Right lung (tissue), 5 donors: ENCODE data around the gene DFFB. TPM values are rescaled to one million over a fixed set of nuclear protein-coding genes. Genes with fewer than 3 reads are reported as not detected.
"Not testable (repeated sequence)": the region's sequence is repeated elsewhere in the genome, so short reads cannot be mapped to it uniquely, and the experiment has no call there.

ENCODE experiments used
- DNase-seq, 2 donors: peaks; one replicate each; pipeline ENCODE4 v3.0.0-alpha.2; 2013
- polyA plus RNA-seq, 5 donors: library from polyadenylated mRNA; unstranded; fragments of 120-200 nt; gene quantifications; one replicate each; pipeline versions ENCODE4 v1.2.1 to v1.2.3, GENCODE V29; 2013; ENCODE audit warnings: inconsistent platforms in 1 of 5, low replicate concordance in 1 of 5; ENCODE audit not compliant: insufficient read length in 5 of 5, insufficient read depth in 1 of 5

The DFFB gene
- polyA plus RNA-seq, 5 donors, result 9.3 to 12.2 (median 10.8) TPM

DNA sequence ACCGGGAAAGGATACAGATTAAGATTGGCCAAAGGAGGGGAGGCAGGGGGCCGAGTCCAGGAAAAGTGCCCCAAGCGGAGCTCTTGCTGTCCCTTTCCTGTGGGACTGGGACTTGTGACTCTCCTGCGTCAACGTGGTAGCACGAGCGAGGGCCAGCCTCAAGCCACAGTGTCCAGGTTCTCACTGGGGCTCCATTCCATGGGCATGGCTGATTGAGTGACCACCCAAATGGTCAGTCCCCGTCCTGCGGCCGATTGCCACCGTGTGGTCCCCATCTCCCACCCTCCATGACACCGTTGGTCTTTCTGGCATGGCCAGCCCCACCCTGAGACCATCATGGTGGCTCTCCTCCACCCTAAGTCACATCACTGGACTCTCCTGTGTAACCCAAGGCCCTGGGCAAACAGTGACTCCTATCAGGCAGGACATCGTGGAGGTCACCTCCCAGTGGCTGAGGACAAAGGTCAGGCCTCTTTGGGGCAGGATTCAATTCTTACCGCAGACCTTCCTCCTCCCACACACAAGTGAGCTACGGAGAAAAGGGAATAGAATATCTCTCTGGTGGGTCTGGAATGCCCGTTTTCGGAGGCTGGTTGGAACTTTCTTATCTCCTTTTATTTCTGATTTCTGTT is 51.7 kb downstream of the DFFB start:
- no peak for DNase-seq

DNA sequence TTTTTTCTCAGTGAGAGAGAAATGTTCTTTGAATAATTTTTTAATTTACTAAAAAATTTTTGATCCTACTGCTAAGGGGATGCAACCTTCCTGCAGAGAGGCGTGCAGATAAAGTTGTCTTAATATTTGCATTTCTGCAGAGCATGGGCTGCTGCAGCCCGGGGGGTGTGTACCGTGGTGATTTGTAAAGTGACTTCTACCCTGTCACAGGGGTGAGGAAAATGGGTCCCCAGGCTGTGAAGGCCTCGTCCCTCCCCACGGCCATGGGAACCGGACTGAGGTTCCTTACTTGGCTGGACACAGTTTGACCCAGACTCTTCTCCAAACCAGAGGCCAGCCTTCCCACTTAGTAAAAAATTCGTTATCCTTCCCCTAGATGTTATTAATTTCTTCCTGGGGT is 52.3 kb downstream of the DFFB start:
- DNase-seq, result no peak

DNA sequence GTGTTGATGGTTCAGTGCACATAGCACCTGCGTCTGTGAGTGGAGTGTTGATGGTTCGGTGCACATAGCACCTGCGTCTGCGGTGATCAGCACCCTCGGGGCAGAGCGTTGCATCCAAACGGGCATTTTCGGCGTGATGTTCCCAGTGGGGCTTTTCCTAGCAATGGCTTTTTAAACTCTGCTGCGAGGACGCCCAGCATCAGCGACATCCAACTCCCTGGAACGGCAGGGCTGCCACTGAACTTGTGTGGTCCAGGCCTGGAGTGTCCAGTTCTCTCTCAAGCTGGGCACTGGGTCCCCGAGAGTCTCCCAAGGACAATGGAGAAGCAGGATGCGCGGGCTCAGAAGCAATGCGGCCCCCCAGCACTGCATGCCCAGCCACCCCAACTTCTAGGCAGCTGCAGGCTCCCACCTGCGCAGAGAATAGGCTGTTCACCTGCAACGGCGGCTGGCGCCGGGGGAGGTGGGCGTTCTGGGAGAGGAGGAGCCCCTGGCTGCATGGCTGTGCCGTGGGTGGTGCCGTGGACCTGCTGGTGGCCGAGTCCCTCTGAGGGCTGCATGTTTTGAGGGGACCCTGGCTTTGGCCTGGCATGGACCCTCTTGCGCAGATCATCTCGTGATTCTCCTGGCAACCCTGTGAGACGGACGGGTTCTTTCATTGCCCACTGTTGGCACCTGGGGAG is 52.9 kb downstream of the DFFB start:
- DNase-seq, result no peak

DNA sequence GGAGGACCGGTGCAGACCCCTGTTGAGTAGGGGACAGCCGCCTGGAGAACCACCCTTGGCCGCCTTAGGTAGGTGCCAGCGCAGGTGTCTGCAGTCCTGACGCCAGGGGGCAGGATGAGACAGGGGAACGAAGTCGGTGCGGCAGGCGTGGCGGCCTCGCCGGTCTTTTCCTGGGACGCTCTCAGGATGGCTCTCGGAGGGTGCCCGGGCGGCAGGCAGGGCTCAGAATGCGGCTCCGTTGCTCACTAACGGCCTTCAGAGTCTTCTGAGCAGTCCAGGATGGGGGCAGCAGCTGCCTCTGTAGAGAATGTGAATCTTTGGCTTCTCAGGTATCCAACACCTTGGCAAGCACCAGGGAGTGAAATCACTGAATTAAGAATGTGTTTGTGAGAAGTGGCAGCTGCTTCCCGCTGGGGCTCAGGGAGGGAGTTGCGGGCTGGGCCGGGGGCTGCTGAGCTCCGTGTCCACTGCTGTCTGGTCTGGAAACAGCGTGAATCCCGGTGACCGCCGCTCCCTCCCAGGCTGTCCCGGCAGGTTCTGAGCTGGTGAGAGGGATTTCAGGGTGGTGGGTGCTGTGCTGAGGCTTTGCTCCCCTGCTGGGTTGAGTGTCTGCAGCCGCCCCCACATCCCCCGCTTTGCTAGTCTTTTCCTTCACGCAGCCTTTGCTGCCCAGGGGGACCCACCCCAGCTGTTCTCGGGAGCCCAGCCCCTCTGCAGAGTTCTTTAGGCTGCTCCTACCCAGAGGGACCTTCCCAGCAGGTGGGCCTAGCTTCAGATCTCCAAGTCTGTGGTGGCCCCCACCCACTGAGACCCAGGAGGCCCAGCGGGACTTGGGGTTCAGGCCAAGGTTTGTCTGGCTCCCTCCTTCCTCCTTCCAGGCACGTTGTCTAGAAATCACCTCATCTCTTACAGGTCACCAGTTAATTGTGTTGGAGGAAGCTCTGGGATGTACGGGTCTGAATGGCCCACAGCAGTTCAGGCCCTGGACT is 53.9 kb downstream of the DFFB start:
- peak; percentile 42 to 50 for DNase-seq

DNA sequence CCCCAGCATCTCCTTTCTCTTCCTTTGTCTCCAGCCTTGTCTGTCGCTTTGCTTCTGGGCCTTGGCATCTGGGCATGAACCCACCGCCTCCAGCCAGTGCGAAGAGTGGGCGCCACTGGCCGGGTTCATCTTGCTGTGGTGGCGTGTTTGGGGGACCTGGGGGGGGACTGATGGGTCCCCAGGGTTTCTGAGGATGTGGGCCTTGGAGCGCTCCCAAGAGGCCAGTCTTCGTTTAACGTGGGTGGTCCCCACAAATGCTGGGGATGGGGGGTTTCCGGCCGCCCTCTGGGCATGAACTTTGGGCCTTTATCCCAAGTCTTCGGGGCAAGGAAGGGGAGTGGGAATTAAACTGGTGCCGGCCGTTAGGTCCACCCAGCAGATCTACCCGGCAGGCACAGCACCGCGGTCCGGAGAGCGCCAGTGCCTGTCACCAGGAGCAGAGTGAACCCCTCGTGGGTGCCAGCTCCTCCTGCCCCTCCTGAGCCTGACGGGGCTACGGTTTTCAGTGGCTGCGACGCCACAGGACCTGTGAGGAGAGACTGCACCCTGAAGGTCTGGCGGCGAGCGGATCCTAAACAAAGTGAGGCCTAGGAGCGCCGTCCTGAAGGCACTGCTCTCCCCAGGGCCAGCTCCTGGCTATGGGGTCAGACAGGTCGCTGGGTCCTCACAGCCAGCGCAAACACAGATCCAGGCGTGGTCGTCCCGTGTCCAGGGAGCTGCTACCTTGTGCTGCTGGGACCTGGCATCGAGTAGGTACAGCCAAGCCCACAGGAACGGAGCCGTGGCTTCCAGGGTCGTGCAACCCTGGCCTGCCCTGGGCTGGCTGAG is 54.9 kb downstream of the DFFB start:
- DNase-seq, result no peak

DNA sequence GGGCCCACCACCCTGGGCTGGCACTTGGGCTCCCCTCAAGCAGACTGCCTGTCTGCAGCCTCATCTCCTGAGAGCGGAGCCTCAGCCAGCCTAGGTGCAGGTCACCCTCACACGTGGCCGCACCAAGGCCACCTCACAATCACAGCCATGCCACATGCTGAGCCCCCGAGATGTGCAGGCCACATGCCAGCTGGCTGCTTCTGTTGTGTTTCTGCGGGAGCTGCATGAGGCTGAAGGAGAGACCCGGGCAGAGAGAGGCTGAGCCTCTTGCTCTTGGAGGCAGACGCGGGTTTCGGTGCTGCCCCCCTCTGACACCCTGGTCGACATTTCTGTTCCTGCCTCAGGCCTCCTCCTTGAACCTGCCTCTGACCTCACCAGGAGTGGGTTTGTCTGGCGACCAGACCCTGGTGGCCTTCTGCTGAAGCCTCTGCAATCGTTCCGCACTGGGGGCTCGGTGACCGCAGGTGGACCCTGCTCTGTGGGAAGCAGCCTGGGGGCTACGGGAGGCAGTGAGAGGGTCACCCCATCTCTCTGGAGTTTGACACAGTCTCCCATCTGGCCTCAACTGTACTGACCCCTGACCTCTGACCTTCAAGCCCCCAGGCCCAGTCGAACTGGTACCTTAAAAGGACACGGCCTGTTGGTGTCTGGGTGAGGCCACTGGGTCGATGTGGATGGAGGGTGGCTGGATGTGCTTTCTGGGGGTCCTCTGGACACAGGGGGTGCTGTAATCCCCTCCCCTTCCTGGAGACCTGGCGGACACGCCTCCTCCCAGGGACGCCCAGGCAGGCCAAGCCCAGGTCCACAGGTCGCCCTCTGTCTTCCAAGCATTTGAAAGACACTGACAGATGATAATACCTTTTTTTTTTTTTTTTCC is 55.8 kb downstream of the DFFB start:
- no peak for DNase-seq

DNA sequence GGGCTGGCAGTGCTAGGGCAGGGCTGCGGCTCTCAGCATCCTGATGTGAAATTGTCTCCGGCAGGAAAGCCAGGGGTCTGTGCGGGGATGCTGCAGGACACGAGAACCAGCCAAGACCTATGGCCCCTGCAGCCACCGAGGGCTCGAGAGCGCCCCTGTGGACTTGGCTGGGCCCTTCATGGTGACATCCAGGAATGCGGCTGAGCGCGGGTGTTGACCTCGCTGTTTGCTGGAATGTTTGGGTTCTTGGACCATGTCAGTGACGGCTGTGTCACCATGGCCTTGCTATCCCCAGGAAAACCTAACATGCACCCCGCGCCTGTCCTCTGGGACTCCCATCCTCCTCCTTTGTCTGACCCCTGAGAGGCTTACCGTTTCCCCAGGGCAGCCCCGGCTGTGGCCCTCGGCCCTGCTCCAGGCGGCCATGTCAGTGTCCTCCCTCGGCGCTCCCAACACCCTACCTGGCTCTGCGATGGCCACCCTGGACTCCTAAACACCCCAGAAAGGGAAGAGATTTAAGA is 57.1 kb downstream of the DFFB start:
- no peak for DNase-seq

DNA sequence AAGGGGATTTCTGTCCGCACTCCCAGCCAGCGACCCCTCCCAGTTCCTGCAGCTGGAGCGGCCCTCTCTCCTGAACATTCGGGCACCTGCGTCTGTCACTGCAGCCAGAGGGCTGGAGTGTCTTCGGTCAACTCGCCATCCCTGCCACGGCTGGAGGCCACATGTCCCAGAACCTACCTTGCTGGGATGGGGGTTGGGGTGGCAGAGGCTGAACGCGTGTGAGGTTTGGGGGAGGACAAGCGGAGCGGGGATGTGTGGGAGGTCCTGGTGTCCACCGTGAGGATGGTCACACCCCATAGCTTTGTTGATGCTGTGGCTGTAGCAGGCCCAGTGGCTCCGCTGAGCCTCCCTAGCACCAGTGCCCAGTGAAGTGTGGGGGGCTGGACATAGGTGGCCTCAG is 57.6 kb downstream of the DFFB start:
- DNase-seq, result no peak

DNA sequence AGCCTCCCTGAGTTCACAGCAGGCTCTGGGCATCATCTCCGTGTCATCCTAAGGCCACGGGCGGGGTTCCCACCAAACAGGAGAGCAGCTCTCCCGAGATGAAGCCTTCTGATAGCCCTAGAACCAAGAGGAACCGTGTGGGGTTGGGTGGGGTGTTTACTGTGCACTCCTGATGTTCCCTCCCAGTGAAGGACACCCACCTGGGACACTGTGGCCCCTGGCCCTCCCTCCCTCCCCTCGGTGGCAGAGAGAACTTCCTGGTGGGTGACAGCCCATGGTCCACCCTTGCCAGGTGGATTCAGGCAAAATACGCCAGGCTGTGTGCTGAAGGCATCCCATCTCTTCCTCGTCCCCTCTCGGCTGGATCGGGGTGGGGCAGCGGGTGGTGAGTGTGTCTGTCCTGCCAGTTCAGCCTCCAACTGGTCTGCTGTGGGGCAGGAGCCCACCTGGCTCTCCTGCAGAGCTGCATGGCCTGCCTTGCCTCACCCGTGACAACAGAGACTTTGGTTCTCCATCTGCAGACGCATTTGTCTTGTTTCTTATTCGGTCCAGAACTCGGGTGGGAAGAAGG is 58.4 kb downstream of the DFFB start:
- DNase-seq, result no peak

DNA sequence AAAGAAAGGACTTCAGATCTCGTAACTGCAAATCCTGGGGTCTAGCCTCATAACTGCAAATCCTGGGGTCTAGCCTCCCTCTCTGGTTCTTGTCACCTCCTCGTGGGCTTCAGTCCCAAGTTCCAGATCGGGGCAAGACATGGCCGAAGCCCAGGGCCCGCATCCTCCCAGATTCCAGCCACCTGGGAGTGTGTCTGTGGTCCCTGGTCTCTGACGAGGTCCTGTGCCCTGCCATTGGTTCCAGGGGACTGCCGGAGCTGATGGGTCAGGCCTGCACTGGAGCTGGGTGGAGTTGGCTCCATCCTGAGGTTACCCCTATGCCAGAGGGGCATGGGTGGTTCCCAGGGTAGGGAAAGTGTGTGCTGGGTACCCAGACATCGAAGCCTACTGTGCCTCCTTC is 60.5 kb downstream of the DFFB start:
- DNase-seq, result no peak

DNA sequence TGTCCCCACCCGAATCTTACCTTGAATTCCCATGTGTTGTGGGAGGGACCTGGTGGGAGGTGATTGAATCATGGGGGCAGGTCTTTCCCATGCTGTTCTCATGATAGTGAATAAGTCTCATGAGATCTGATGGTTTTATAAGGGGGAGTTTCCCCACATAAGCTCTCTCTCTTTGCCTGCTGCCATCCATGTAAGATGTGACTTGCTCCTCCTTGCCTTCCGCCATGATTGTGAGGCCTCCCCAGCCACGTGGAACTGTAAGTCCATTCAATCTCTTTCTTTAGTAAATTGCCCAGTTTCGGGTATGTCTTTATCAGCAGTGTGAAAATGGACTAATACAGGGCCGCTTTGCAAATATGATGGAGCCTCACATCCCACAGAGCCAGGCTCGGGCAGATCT is 61.1 kb downstream of the DFFB start:
- not testable (repeated sequence) for DNase-seq

DNA sequence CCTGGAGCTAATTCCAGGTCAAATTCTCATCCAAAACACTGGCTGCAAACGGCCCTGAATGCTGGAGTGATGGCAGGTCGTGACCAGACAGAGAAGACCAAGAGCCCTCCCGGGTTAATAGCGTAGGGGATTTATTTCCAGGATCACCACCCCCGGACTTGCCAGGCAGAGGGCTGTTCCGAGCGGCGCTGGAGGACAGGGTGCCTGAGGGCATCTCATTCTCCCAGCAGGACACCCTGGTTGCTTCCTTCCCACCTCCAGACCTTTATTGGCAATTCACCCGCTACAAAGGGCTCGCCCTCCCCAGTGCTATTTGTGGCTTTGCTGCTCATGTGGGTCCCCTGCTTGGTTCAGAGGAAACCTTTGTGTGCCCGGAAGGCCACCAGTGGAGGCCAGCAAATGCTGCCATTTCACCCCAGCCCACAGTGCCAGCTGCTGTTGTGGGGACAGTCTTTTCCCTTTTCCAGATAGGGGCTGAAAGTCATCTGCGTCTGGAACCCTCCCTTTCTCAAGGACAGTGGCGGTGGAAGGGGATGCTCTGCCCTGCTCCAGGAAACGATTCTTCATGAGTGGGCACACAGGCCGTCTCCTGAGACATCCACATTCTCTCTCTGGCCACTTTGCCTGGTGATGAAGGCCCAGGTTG is 61.8 kb downstream of the DFFB start:
- no peak for DNase-seq

DNA sequence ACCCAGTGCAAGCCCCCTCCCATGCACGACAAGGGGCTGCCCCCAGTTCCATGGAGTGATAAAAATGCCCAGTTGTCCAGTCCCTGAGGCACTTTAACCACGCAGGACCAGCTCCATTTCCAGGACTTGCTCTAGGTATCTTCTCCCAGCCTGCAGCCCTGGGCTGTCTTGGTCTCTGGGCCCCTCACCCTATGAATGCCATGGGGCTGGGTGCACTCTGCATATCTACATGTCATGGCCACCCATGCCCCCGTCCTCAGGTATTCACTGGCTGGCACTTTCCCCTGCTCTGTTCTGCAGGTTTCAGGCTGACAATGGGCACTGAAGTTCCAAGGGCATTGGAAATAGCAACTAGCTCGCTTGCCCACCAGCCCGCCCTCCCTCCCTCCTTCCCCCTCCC is 62.4 kb downstream of the DFFB start:
- DNase-seq, result no peak

DNA sequence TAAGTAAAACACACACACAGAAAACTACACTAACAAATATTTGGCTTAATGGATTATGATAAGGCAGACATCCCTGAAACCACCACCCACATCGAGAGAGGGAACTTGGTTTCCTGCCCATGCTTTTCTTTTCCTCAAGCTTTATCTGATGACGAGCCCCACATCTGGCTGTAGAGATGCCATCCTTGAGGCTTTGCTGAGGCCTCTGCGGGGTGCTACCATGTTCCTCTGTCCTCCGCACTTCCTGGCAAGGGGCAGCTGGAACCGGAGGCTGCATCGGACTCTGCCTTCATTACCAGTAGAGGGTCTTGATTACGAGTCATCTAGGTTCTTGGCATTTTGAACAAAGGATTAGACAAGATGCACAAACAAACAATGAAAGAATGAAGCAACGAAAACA is 64.5 kb downstream of the DFFB start:
- DNase-seq, result no peak

DNA sequence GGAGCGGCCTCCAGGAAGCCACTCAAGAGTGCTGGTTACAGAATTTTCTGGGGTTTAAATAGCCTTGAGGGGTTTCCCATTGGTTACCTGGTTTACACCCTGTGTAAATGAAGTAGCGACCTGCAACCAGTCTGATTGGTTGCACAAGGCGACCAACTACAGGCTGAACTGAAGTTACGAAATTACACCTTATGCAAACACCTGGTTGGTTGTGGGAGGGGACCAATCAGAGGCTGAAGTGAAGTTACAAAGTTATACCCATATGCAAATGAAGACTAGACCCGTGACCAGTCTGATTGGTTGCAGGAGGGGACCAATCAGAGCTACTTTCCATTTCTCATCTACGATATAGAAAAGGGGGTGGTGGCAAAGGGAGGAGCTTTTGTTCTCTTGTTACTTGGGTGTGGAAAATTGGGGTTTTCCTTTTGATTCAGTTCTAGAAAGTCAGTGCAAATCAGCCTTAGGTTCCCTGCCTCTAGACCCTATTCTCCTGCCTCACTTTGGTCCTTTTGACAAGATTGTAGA is 65.0 kb downstream of the DFFB start:
- no peak for DNase-seq

DNA sequence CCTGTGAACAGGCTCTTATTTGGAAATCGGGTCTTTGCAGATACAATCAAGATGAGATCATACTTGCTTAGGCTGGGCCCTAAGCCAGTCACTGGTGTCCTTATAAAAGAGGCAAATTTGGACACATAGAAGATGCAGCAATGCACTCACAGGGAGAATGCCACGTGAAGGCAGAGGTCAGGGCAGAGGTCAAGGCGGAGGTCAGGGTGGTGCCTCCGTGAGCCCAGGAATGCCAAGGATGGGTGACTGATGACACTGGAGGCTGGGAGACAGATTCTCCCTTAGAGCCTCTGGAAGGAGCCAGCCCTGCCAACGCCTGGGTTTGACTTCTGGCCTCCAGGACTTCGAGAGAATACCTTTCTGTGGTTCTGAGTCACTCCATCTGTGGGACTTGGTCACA is 65.6 kb downstream of the DFFB start:
- DNase-seq, result no peak

DNA sequence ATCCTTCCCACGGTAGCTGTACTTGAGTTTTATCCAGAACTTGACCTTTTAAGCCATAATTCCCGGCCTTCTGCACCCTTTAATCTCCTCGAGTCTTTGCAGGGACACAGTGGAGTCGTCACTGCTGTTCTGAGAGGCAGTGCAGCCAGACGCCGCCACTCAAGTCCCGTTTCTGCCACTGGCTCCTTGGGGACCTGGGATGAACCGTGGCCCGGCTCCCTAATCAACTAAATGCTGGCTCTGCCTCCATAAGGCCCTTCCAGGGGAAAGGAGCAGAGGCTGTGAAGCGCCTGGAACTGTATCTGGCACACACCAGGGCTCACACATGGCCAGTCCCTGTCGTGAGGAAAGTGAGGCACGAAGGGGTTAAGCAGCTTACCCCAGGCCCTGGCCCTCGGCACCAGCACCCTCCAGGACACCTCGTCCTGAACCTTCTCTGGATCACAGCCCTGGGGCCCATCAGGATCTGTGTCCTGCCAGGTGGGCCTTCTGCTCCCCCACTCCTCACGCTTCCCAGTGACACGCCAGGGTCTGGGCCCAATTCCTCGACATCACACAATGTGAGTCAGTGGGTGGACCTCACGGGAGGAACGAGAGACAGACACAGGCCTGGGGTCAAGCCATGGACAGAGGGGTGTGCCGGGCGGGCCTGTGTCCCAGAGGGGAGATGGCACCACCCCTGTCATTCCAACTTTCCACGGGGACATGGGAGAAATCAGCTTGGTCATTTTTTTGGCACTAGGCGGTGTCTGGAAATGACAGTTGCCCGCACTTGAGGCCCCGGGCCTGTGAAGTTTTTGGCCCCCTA is 66.3 kb downstream of the DFFB start:
- no peak for DNase-seq

DNA sequence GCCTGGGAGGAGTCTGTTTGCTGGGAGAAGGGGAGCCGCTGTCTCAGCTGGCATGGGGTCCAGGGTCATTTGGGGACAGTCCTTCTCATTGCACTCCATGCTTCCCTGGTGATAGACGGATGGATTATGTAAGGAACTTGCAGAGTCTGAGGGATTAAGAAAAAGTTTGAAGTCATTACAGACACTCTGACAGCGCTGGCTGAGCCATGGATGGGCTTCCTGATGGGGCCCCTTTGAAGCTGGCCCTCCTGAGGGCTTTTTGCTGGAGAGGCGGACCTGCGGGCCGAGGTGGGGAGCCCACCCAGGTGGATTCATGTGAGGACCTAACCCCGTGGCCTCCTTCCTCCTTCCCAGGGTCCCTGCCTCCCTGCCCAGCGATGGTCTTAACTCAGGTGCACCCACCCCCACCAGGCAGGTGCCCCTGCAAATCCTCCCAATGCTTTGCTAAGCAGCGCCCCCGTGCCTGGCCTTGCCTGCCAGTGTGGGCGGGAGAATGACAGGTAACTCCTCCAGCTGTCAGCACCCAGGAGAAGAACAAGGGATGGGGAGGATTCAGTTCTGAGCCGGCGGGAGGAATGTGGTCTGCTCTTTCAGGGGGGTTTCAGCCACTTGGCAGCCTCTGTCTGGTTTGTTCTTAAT is 67.0 kb downstream of the DFFB start:
- no peak for DNase-seq
